SU-DHL-6 (cell line): ENCODE data around the gene DCAF16.

ENCODE experiments used
- EZH2phosphoT487 ChIP-seq: fragments of 200-600 bp; sonication (generic), shearing (Covaris generic); conservative IDR thresholded peaks from 2 replicates; pipeline ENCODE4 v1.6.1; 2018; ENCODE audit warnings: mild to moderate bottlenecking, antibody characterized with exemption, low read length, moderate library complexity, mixed read lengths
- TF ChIP-seq, protein P1 (sequence below): fragments of 200-600 bp; sonication (generic); IDR thresholded peaks from one replicate; pipeline ENCODE4 v1.5.1; 2017; ENCODE audit warnings: antibody characterized with exemption, mild to moderate bottlenecking, low read length, moderate library complexity; ENCODE audit not compliant: insufficient read depth, poor library complexity, severe bottlenecking

DNA sequence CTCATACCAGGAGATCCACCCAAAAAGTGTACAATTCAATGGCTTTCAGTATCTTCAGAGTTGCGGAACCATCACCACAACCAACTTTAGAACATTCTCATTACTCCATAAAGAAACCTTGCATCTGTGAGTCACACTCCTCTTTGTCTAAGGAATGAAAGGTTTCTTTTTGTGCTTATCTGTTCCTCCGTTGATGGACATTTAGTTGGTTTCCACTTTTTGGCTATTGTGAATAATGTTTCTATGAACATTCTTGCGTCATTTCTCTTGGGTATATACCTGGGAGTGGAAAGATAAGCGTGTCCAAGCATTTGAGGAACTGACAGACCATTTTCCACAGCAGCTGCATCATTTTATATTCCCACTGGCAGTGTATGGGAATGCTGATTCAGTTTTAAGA lies 39.7 kb downstream of the DCAF16 start:
- TF ChIP-seq, protein P1, sequence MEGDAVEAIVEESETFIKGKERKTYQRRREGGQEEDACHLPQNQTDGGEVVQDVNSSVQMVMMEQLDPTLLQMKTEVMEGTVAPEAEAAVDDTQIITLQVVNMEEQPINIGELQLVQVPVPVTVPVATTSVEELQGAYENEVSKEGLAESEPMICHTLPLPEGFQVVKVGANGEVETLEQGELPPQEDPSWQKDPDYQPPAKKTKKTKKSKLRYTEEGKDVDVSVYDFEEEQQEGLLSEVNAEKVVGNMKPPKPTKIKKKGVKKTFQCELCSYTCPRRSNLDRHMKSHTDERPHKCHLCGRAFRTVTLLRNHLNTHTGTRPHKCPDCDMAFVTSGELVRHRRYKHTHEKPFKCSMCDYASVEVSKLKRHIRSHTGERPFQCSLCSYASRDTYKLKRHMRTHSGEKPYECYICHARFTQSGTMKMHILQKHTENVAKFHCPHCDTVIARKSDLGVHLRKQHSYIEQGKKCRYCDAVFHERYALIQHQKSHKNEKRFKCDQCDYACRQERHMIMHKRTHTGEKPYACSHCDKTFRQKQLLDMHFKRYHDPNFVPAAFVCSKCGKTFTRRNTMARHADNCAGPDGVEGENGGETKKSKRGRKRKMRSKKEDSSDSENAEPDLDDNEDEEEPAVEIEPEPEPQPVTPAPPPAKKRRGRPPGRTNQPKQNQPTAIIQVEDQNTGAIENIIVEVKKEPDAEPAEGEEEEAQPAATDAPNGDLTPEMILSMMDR: no peak
- no peak for TF ChIP-seq EZH2phosphoT487
